Mammary microvascular endothelial cell (primary cell): ENCODE data around the gene INPP4B. TPM values are rescaled to one million over a fixed set of nuclear protein-coding genes. Genes with fewer than 3 reads are reported as not detected.

Experiments
- total RNA-seq: library from RNA; depleted of rRNA; stranded (reverse); fragments of >200 nt; gene quantifications from 2 replicates; pipeline ENCODE4 v1.2.3, GENCODE V29; 2015

The INPP4B gene
- total RNA-seq, result 2.6 and 4.7 TPM in 2 replicates

DNA sequence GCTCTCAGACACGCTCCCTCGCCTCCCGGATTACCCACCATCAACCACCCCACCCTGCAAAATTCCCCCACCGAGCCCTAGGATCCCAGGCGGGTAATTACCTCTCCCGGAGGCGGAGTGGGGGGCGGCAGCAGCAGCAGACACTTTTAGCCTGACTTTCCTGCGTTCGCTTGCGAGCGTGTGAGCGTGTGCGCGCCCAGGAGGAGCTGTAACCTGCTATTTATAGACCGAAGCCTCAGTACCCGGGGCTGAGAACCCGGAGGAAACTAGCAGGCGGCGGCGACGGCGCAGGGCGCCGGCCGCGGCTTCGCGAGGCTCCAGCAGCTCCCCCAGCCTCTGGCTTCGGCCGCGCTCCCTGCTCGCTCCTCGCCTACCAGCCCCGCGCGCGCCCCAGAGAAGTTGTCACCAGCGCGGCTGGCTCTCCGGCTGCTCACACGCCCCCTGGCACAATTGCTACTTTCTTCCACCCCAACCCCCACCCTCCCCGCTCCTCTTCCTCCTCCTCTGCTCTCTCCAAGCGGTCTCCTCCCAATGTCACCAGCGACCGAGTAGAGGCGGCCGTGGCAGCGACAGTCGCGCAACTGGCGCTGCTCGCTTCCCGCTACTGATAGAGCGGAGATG is at the start of gene INPP4B:
TSS of gene INPP4B (minus strand) at position 194 of the 621 bp plus-strand sequence.

